GM19238 (cell line): ENCODE data around the gene GNAI2.
A peak's percentile ranks its signal among the peaks of the same experiment; 100 is the strongest.
"Not testable (repeated sequence)": the region's sequence is repeated elsewhere in the genome, so short reads cannot be mapped to it uniquely, and the experiment has no call there.

ENCODE experiments used
- DNase-seq: peaks from one replicate; pipeline ENCODE4 v3.0.0; 2011; ENCODE audit warnings: low spot score; ENCODE audit not compliant: insufficient read length

GNAI2 gene

GRCh38 chr3:50264383-50264963, 28.5 kb downstream of the GNAI2 start:
- DNase-seq: no peak

GRCh38 chr3:50264964-50265485, 29.0 kb downstream of the GNAI2 start:
- no peak for DNase-seq

- no peak for DNase-seq
These were observed 29.6 kb downstream of the GNAI2 start for GRCh38 chr3:50265571-50265970.

GRCh38 chr3:50266017-50266416, 30.0 kb downstream of the GNAI2 start:
- DNase-seq: no peak

- DNase-seq: no peak
These were observed 30.8 kb downstream of the GNAI2 start for GRCh38 chr3:50266836-50267235.

GRCh38 chr3:50267280-50267913, 31.4 kb downstream of the GNAI2 start:
- no peak for DNase-seq

- DNase-seq: no peak
These were observed 32.3 kb downstream of the GNAI2 start for GRCh38 chr3:50268276-50268675.

- DNase-seq: no peak
These were observed 32.9 kb downstream of the GNAI2 start, which contains the start of gene SEMA3B for GRCh38 chr3:50268703-50269451. TSS of gene SEMA3B (plus strand) at chr3:50269147. CDS start at chr3:50269241, 94 bp downstream.

GRCh38 chr3:50269460-50269859, 33.5 kb downstream of the GNAI2 start:
- DNase-seq: no peak

- DNase-seq: no peak
These were observed 34.0 kb downstream of the GNAI2 start for GRCh38 chr3:50269977-50270413.

GRCh38 chr3:50270422-50271224, 34.6 kb downstream of the GNAI2 start:
- no peak for DNase-seq

- DNase-seq: no peak
These were observed 35.4 kb downstream of the GNAI2 start for GRCh38 chr3:50271314-50271936.

- not testable (repeated sequence) for DNase-seq
These were observed 36.5 kb downstream of the GNAI2 start for GRCh38 chr3:50272538-50272910.

GRCh38 chr3:50272911-50273688, 37.1 kb downstream of the GNAI2 start:
- DNase-seq: peak; percentile 99

- DNase-seq: no peak
These were observed 37.7 kb downstream of the GNAI2 start for GRCh38 chr3:50273689-50274065.

- peak; percentile 63 for DNase-seq
These were observed 38.5 kb downstream of the GNAI2 start for GRCh38 chr3:50274371-50275104.

- DNase-seq: no peak
These were observed 39.4 kb downstream of the GNAI2 start for GRCh38 chr3:50275141-50275995.

GRCh38 chr3:50275996-50276761, 40.2 kb downstream of the GNAI2 start:
- no peak for DNase-seq
